Medulla oblongata (tissue), 1 donor: ENCODE measurements around the gene ANKRD13B.
A peak's percentile ranks its signal among the peaks of the same experiment; 100 is the strongest.
"Not testable (repeated sequence)": the region's sequence is repeated elsewhere in the genome, so short reads cannot be mapped to it uniquely, and the experiment has no call there.

Experiments used
- DNase-seq: peaks from one replicate; pipeline ENCODE4 v3.0.0-alpha.2; 2015; ENCODE audit errors: extremely low spot score

Gene ANKRD13B

GRCh38 chr17:29592850-29593551 lies at the start of gene ANKRD13B:
ANKRD13B (plus strand) TSS chr17:29593132; CDS start chr17:29593622, 490 bp downstream.
- peak; percentile 61 for DNase-seq

DNA sequence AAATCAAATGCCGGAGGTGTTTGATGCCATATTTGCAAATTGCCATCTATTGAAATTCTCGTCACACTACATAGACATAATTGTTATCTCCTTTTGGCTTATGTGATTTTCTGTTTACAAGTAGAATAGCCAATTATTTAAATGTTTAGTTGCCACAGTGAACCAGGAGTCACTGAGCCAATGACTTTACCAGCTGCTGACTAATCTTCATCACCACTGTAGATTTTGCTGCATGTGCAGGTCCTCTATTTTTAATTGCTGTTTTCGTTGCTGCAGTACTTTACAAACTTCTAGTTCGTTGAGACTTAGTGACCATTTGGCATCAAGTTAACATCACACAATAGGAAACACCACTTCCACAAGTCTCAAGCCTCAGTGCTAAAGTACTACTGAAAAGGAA lies 48.9 kb upstream of the ANKRD13B start:
- no peak for DNase-seq

GRCh38 chr17:29546085-29546484 lies 46.8 kb upstream of the ANKRD13B start:
- DNase-seq: no peak

DNA sequence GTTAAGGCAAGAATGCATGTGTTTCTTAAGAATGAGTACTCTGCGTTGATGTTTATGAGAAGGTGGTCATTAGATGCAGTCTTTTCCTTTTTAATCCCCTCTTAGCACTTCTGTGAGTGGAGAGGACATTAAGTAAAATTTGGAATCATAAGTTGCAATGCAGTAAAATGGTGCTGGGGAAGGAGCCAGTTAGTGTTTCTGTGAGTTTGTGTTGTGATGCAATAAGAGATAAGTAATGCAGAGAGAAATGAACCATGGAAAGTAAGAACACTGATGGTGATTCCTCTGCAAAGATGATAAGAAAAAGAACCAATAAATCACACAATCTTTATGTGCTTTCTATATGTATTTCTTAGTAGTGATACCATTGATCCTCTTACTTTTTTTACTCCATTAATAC lies 46.1 kb upstream of the ANKRD13B start:
- DNase-seq: no peak

DNA sequence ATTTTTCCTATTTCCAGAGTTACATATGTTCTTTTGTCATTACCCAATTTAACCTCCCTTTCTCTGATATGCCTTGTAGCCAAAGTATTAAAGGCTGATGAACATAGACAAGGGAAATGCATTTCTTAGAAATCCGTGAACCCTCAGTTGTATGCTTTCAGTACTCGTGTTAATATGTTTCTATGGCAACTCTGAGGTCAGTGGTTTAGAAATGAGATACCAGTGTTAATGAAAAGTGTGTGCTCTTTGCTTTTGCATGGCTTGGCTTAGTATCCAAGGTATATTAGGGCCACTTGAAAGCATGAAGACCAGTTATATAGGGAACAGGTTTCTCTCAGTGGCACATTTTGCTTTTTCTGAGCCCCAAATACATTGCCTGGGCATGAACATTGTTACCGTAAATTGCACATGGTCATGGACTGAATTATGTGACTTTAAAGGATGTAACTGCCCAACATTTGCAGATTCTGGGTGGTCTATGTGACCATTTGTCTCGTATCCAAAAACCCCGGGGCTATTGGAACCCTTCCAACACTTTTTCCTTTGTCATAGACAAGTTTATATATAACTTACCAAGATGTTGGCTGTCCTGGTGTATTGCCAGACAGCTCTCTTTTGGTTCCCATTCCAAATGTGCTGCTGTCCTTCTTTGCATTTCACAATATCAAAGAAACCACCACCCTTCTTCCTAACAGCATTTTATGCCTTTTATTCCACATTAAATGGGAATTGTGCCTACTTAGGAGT lies 43.6 kb upstream of the ANKRD13B start:
- DNase-seq: no peak

DNA sequence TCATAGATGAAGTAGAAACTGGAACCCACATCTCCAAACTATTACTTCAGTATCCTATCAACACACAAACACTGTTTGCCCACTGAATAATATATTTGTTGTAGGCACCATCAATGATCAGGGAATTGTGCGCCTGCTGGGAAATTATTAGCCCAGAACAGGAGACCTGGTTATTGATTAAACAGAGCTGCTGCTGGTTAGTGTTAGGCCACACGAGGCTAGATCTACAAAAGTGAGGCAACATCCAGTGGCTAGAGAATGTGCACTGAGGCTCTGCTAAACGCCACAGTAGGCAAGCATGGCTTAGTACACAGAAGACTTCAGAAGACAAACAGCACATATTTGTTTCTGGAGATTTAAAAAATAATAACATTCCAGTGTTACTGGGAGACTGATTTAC lies 37.1 kb upstream of the ANKRD13B start:
- no peak for DNase-seq

- DNase-seq: no peak
Observed at GRCh38 chr17:29557085-29557738, 35.7 kb upstream of the ANKRD13B start.

DNA sequence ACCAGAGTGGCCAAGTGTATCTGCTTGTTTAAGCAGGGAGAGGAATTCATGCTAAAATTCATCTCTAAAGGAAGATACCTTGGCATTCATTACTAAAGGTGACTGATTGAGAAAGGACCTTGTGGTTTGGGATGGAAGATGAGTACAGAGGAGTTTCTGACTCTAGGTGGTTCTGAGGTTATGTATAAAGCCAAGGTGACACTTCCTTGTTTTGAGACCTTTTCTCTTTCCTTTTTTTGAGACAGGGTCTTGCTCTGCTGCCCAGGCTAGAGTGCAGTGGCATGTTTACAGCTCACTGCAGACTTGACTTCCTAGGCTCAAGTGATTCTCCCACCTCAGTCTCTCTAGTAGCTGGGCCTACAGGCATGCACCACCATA lies 35.2 kb upstream of the ANKRD13B start:
- DNase-seq: no peak

- DNase-seq: not testable (repeated sequence)
Observed at GRCh38 chr17:29558139-29558538, 34.8 kb upstream of the ANKRD13B start.

GRCh38 chr17:29559640-29560039 lies 33.3 kb upstream of the ANKRD13B start:
- no peak for DNase-seq

- peak; percentile 51 for DNase-seq
Observed at GRCh38 chr17:29560316-29560715, 32.6 kb upstream of the ANKRD13B start.

- DNase-seq: peak; percentile 60
Observed at GRCh38 chr17:29561554-29562517, 31.1 kb upstream of the ANKRD13B start.

- no peak for DNase-seq
Observed at GRCh38 chr17:29562615-29563014, 30.3 kb upstream of the ANKRD13B start.

DNA sequence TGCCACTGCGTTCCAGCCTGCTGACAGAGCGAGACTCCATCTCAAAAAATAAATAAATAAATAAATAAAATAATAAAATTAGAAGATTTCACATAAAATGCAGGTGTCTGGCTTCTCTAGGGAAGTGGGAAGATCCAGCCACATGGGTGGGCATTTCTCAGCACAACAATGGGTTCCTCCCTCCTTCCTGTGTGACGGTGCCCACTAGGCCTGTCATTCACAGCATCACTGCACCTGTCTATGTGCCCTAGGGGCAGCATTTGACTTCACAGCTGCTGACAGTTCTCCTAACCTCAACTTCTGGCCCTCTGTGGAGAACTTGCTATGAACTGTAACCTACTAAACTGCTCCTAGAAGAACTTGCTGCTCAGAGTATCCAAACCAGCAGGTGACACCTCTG lies 29.1 kb upstream of the ANKRD13B start:
- no peak for DNase-seq

DNA sequence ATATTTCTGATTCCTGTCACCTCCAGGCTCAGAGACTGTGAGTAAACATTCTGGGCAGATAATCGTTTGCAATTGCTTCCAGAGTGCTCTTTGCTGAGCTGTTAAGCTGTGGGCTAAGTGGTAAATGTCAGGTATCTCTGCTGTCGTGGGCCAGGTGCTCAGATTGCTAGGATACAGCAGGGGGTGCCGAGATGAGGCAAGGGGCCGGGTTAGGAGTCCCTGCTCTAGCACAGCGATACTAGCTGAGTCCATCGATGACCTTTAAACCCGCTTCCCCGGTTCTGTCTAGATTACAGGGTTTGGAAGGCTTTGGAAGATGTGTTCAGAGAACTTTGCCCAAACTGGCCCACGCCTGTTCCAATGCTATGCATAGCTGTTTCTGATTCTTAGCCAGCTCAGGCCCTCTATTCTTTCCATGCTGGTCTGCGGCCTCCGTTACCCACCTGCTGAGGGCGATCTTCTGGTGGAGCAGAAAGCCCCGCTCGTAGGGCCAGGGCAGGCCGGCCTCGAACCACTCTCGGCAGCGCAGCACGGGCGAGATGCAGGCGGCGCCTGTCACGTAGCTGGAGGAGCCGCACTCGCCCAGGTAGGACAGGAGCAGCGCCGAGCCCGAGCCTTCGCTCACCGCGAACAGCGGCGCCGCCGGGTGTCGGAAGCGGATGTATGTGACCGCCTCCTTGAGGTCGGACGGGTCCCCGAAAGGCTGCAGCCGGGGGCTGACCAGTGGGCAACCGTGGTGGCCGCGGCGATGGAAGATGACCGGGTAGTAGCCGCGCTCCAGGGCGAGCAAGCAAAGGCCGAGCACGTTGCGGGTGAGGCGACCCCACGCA lies 27.1 kb upstream of the ANKRD13B start:
- DNase-seq: no peak

GRCh38 chr17:29566473-29567303 lies 26.2 kb upstream of the ANKRD13B start, which contains the start of gene ABHD15:
ABHD15 (minus strand) TSS chr17:29567037; CDS start chr17:29566966, 71 bp downstream.
- DNase-seq: no peak

DNA sequence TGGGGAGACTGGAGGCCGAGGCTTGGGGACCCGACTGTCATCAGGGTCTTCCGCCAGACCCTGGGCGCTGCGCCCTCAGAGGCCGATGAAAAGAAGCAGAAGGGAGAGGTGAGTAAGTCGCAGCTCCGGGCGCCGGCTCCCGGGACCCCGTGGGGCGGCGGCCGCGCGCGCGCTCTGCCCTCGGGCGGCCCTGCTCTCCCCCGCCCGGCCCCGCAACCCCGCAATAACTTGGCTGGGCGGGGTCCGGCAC lies 25.7 kb upstream of the ANKRD13B start:
- no peak for DNase-seq

GRCh38 chr17:29567554-29568330 lies 25.2 kb upstream of the ANKRD13B start:
- DNase-seq: peak; percentile 52
